GM11168 (cell line): ENCODE data around the gene SLC16A13.
"Not testable (repeated sequence)": the region's sequence is repeated elsewhere in the genome, so short reads cannot be mapped to it uniquely, and the experiment has no call there.

Experiments used
- in situ Hi-C: fragments of 300-500 bp; cut with MboI; formaldehyde crosslinking; loops from one replicate; pipeline ENCODE4 v1.12.0; 2022; ENCODE audit warnings: low sequenced_read_pairs; ENCODE audit not compliant: unreplicated experiment

Gene SLC16A13, protein sequence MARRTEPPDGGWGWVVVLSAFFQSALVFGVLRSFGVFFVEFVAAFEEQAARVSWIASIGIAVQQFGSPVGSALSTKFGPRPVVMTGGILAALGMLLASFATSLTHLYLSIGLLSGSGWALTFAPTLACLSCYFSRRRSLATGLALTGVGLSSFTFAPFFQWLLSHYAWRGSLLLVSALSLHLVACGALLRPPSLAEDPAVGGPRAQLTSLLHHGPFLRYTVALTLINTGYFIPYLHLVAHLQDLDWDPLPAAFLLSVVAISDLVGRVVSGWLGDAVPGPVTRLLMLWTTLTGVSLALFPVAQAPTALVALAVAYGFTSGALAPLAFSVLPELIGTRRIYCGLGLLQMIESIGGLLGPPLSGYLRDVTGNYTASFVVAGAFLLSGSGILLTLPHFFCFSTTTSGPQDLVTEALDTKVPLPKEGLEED

DNA sequence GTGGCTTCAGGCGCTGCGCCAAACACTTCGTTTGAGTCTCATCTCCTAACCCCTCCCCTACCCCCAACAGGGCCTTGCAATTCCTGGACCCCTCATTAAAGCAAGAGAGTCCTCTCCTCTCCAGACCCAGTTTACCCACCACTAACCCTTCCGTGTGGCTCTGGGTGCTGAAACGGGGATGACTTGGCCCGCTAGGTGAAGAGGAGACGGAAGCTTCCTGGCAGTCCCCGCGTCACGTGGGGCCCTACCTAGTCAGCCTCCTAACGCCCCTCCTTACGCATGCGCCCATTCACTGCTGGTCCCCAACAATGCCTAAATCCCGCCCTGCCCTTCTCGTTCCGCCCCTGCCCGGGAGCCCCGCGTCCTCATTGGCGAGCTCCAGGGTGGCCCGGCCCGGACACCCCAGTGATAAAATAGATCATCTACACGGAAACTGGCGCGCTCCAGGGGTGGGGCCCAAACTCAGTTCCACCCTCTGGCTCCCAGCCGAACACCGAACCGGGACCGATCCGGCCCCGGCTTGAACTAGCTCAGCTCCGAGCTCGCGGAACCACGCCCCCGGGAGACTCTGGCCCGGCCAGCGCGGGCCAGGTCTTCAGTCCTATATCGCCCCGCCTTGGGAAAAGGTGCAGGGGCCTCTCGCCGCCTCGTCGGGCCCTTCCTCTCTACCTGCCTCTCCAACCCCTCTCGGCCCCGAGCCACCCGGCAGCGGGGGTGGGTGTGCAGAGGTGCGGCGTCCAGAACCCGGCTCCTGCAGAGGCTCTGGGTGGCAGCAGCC is at the start of gene SLC16A13:
SLC16A13 (plus strand) TSS at position 425 of the 778 bp plus-strand sequence. CDS start 368 bp downstream, outside the sequence.
- in situ Hi-C loops, result no loop called here

DNA sequence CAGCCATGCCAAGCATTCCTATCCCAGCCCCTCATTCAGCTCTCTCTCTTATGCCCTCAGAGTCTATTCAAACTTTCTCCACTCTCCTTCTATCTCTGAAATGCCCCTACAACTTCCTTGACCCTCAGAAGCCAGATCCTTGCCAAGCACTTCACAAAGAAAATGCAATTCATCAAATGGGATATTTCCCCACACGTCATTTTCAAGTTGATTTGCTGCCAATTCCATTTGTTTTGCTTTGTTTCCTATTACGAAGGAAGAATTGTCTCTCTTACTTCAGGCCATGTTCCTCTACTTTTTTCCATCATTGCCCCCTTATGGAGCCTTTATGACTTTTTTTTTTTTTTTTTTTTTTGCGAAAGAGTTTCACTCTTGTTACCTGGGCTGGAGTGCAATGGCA is 49.1 kb upstream of the SLC16A13 start:
- in situ Hi-C loops, result no loop called here

DNA sequence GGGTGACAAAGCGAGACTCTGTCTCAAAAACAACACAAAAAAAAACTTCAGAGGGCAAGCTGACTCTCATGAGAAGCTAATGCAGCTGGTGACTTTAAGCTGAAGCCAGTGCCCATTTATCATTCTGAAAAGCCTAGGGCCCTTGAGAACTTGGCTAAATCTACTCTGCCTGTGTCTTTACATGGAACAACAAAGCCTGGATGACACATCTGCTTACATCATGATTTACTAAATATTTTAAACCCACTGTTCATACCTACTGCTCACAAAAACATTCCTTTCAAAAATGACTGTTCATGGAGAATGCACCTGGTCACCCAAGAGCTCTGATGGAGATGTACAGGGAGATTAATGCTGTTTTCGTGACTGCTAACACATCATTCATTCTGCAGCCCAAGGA is 46.0 kb upstream of the SLC16A13 start:
- in situ Hi-C loops, result no loop called here

DNA sequence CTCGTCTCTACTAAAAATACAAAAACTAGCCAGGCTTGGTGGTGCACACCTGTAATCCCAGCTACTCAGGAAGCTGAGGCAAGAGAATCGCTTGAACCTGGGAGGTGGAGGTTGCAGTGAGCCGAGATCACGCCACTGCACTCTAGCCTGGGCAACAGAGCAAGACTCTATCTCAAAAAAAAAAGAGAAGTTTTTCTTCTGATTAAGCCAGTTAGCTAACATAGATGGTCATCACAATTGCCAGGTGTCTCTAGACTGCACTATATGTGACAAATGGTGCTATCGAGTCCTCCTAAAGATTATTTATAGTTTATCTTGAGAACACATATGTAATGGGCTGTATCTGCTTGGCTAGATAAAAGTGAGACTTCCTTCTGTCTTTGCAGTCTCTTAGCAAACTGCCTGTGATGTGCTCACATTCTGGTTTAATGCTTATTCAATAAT is 42.2 kb upstream of the SLC16A13 start:
- in situ Hi-C loops, result not testable (repeated sequence)

DNA sequence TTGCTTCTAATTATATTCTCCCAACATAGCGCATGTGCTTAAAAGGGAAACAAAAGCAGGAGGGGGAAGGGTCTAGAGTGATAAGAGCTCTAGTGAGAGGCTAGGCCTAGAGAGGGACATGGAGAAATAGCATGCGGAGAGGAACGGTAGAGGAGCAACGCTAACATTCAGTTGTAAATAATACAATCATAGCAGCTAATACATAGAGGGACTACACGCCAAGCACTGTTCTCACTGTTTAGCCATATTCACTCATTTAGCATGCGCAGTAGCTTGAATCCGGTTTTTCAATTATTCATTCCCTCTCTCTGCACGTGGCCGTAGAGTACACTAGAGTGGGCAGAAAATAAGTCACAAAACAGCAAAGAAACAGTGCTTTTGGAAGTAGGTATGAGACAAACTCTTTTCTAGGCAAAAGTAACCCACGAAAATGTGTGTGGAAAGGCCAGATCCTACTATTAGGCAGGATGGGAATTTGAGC is 41.7 kb upstream of the SLC16A13 start:
- in situ Hi-C loops, result no loop called here

DNA sequence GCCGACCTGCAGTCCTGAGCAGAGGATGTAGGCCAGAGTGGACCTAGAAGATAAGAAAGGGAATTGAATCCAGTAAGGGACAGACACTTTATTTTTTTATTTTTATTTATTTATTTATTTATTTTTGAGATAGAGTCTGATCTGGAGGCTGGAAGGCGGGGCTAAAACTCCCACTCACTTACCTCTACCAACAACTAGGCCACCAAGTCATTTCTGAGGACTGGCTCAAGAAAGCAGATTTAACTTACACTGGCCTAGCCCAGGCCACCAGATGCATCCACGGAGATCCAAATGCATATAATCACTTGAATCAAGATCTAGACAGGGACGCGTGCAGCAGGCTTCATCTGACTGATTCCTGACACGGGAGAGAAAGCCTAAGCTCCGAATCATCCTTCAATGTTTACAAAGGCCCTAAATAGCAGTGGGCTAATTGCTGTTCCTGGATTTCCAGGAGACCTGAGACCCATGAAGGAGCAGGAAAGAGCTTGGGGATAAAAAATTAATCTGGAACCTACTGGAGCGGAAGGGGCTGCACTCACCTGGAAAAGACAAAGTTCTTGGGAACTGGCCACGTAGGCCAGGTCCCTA is 41.1 kb upstream of the SLC16A13 start:
- in situ Hi-C loops, result no loop called here

DNA sequence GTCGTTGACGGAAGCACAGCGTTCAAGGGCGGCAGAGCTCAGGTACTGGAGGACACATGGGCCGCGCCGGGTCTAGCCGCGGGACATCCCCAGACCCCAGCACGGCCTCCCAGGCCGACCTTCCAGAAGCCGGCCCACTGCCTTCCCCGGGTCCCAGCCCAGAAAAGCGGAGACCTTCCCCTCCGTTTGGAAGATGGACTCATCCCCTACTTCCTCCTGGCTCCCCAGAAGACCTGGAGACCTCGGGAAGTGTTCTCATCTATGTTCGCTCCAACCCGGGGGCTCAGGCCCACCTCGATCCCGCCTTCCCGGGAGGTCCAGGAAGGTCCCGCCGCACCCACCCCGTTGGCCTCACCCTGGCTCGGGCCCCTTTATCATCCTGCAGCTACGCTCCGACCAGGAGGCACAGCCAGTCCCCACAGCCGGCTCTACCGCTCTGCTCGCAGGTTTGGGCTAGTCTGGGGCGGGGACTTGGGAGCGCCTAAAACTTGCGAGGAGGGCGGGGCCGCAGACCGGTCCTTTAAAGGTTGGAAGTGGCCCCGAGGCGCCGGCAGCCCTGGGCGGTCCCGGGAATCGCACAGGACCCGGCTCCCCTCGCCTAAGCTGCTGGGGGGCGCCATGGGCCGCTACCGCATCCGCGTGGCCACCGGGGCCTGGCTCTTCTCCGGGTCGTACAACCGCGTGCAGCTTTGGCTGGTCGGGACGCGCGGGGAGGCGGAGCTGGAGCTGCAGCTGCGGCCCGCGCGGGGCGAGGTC is 40.1 kb upstream of the SLC16A13 start, which contains the start of gene ALOX12:
ALOX12 (plus strand) TSS at position 550 of the 756 bp plus-strand sequence; CDS start at position 619, 69 bp downstream.
- in situ Hi-C loops, result no loop called here

DNA sequence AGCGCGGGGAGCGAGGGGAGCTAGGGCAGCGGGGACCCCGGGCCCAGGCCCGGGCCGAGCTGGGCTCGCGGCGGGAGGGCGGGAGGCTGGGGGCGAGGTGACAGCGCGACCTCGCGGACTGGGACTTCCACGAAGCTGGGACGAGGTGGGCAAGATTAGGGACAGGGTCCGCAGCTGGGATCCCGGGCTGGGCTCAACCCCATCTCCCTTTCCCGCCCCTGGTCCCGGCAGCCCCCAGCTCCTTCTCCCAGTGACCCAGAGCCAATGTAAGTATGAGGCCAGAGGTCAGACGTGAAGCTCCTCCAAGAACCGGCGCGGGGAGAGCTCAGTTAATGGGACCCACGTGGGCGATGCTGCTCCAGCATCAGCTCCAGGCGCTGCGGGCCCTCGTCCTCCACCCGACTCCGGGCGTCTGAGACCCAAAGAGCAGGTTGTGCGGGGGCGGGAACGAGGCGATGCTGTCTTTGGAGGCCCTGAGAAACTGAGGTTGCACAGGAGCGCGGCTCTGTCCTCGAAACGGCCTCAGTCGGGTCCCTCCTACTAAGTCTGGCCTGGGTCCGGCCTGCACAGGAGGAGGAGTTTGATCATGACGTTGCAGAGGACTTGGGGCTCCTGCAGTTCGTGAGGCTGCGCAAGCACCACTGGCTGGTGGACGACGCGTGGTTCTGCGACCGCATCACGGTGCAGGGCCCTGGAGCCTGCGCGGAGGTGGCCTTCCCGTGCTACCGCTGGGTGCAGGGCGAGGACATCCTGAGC is 39.4 kb upstream of the SLC16A13 start:
- in situ Hi-C loops, result no loop called here

DNA sequence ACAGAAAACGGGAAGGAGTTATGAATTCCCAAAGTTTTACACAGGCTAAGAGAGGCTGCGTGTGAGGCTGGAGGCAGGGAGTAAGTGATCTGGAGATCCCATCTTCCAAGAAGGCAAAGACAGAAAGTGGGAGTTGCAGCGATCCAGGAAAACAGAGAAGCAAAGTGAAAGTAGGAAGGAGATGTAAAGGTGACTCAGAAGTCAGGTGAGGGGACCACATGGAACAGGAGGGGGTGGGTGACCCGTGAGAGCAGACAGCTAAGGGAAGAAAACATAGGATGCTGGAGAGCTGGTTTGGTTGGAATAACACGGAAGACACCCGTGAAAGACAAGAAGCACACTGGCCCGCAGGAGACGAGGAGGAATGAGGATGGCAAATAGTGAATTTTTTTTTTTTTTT is 38.6 kb upstream of the SLC16A13 start:
- in situ Hi-C loops, result no loop called here

DNA sequence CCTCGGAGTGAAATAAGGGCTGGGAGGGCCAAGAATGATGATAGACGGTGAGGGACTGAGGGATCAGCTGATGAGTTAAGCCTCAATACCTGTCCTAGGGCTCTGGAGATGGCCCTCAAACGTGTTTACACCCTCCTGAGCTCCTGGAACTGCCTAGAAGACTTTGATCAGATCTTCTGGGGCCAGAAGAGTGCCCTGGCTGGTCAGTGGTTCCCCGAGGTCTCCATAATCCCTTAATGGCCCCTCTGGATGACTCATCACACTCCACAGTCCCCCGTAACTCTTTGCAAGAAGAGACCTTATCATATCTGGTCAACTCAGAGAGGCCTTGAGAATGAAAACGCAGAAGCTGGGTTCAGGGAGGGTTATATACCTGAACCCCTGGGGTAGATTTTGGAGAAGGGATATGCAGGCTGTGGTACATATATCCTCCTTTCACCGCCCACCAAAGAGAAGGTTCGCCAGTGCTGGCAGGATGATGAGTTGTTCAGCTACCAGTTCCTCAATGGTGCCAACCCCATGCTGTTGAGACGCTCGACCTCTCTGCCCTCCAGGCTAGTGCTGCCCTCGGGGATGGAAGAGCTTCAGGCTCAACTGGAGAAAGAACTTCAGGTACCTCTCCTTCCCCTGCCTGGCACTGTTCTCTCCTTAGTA is 36.8 kb upstream of the SLC16A13 start:
- in situ Hi-C loops, result no loop called here

DNA sequence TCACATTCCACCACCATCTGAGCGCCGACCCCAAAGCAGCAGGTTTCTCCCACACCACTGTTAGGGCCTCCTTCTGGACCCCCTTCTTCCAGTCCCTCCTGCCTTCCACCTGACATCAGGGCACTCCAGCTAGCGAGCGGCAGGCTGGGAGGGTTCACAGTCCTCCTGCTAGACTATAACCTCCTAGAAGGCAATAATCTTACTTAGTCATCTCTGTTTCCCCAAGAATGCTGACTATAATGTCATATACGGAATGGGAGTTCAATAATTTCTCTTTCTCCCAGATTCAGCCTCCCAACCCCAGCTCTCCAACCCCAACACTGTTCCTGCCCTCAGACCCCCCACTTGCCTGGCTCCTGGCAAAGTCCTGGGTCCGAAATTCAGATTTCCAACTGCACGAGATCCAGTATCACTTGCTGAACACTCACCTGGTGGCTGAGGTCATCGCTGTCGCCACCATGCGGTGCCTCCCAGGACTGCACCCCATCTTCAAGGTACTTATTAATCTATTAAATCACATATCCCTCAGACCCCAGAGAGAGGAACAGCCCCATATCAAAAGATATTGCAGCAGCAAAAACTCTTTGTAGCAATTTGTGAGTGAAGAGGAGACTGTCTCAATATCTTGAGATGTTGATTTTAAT is 34.4 kb upstream of the SLC16A13 start:
- in situ Hi-C loops, result no loop called here

DNA sequence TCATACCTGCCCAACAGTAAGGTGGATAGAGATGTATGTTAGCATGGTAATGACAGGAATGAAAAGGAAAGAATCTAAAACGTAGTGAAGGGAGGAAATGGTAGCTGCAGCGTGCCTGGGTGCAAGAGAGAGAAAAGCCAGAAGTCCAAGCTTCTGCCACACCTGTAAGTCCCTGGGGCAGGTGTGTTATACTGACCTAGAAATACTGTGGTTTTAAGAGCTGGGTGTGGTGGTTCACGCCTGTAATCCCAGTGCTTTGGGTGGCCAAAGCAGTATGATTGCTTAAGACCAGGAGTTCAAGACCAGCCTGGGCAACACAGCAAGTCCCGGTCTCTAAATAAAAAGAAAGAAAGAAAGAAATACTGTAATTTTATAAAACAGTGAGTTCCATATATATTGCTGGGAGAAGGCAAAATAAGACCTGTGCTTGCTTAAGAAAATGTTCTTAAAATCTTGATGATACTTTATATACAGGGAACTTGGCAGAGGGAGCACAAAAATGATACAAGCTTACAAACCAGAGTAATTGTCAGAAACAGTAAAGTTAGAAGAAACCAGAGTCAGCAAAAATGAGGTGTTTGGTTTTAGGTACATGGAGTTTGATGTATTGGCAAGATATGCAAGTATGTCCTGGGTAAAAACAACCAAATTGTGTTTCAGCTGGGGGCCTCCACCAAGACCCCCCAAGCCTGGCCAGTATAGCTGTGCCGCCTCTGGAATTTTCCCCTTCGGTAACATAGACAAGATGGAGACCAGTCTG is 33.3 kb upstream of the SLC16A13 start:
- in situ Hi-C loops, result no loop called here

DNA sequence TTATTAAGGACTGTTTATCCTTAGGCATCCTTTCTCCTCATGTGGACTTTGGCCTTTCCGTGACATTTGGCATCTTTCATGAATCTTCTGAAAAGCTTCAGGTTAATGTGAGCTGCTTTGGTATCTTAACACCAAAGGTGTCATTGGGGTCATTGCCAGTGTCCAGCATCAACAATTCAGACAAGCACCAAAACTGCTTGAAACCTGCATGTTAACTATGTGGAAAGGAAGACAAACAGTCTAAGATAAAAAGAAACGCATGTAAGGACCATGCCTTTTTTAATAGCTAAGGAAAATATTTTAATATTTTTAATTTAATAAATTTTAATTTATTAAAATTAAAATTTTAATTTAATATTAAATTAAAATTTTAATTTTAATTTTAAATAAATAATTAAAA is 32.1 kb upstream of the SLC16A13 start:
- in situ Hi-C loops, result no loop called here

DNA sequence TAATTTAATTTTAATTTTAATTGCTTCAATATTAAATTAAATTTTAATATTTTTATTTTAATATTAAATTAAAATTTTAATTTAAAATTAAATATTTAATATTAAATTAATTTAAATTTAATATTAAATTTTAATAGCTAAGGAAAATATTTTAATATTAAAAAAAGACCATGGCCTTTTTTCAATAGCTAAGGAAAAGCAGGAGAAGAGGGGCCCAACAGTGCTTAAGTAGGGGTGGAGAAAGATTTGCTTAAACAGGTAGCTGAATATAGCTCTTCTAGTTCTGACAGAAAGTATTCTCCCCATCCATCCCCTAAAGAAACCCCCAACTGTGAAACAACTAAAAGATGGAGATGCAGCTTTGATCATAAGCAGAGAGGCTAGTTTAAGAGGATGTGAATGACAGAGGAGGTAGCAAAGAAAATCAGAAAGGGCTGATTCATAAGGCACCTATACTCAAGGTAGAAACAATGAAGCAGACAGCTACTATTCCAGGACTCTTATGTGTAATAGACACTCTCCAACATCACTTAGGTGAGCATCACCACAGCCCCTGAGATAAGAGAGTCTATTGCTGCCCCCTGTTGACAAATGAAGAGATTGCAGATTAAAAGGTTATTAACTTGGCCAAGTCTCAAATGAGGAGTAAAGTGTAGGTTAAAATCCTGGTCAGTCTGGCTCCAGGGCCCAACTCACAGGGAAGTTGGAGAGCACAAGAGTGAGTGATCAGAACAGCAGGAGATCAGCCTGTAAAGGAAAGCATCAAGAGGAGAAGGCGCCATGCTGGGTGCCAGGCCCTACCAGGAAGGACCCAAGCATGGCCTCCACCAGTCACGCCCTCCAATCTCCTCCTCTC is 31.2 kb upstream of the SLC16A13 start:
- in situ Hi-C loops, result loop anchor here (5.0 kb wide), 1 partner anchor 92 kb away; no protein-coding TSS in a partner anchor

DNA sequence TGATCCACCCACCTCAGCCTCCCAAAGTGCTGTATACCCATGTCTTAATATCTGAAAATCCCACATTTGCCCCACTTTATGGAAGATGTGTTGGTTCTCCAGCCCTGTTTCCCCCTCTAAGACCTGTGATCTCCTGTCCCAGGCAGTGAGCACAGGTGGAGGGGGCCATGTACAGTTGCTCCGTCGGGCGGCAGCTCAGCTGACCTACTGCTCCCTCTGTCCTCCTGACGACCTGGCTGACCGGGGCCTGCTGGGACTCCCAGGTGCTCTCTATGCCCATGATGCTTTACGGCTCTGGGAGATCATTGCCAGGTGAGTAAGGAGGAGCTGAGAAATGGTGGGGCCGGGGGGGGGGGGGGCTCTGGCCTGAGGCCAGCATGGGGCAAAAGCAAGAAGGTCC is 30.1 kb upstream of the SLC16A13 start:
- in situ Hi-C loops, result loop anchor here (5.0 kb wide), 1 partner anchor 93 kb away; no protein-coding TSS in a partner anchor

DNA sequence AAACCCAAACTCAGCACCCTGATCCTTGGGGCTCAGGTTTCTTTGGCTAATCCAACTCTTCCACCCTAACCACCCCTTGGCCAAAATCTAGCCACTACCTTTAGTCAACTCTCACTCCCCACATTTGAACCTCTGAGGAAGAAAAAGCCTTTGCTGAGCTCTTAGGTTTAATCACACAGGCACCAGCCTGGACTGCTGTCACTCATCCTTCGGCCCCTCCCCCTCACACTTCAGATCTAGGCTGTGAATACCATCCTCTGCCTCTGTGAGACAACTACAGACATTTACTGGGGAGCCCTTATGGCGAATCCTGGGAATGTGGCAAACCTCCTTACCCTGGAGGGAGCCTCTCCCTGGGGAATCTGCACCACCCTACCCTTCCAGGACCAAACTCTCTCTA is 28.7 kb upstream of the SLC16A13 start:
- in situ Hi-C loops, result loop anchor here (5.0 kb wide), 1 partner anchor 95 kb away; no protein-coding TSS in a partner anchor

DNA sequence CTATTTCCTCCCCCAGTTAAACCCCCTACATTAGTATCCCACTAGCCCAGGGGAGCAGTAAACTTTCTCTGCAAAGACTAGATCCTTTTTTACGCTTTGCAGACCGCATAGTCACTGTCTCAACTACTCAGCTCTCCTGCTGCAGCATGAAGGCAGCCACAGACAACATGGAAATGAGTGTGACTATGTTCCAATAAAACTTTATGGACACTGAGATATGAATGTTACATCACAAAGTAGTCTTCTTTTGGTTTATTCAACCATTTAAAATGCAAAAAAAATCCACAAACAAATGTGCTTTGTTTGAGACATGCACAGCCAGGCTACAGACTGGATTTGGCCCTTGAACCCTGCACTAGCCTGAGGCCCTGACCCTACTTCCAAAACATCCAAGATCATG is 25.3 kb upstream of the SLC16A13 start:
- in situ Hi-C loops, result no loop called here
